ENCODE data around the gene CERK.

The CERK gene

GRCh38 chr22:46731246-46732040 is 6.6 kb downstream of the CERK start:
- DNase-seq (ENCODE audit: low read depth, low spot score): peak; percentile 63

- DNase-seq (ENCODE audit: low read depth, low spot score): no peak
Observed at GRCh38 chr22:46730568-46731245, 7.3 kb downstream of the CERK start.

GRCh38 chr22:46728470-46728869 is 9.6 kb downstream of the CERK start:
- DNase-seq (ENCODE audit: low read depth, low spot score): peak; percentile 65

GRCh38 chr22:46727813-46728364 is 10.2 kb downstream of the CERK start:
- no peak for DNase-seq (ENCODE audit: low read depth, low spot score)

- DNase-seq (ENCODE audit: low read depth, low spot score): no peak
Observed at GRCh38 chr22:46726986-46727317, 11.1 kb downstream of the CERK start.

- DNase-seq (ENCODE audit: low read depth, low spot score): no peak
Observed at GRCh38 chr22:46726066-46726985, 11.7 kb downstream of the CERK start.

- DNase-seq (ENCODE audit: low read depth, low spot score): no peak
Observed at GRCh38 chr22:46725096-46725495, 13.0 kb downstream of the CERK start.

GRCh38 chr22:46723882-46724281 is 14.2 kb downstream of the CERK start:
- DNase-seq (ENCODE audit: low read depth, low spot score): no peak

- DNase-seq (ENCODE audit: low read depth, low spot score): no peak
Observed at GRCh38 chr22:46721501-46722085, 16.5 kb downstream of the CERK start.

- DNase-seq (ENCODE audit: low read depth, low spot score): no peak
Observed at GRCh38 chr22:46719921-46720320, 18.1 kb downstream of the CERK start.

GRCh38 chr22:46714550-46714949 is 23.5 kb downstream of the CERK start:
- no peak for DNase-seq (ENCODE audit: low read depth, low spot score)

GRCh38 chr22:46712288-46712687 is 25.8 kb downstream of the CERK start:
- no peak for DNase-seq (ENCODE audit: low read depth, low spot score)

- DNase-seq (ENCODE audit: low read depth, low spot score): no peak
Observed at GRCh38 chr22:46710806-46711205, 27.2 kb downstream of the CERK start.

GRCh38 chr22:46708766-46709330 is 29.2 kb downstream of the CERK start:
- no peak for DNase-seq (ENCODE audit: low read depth, low spot score)

- DNase-seq (ENCODE audit: low read depth, low spot score): no peak
Observed at GRCh38 chr22:46707827-46708570, 30.1 kb downstream of the CERK start.

- DNase-seq (ENCODE audit: low read depth, low spot score): no peak
Observed at GRCh38 chr22:46707305-46707704, 30.7 kb downstream of the CERK start.

GRCh38 chr22:46706060-46706459 is 32.0 kb downstream of the CERK start:
- no peak for DNase-seq (ENCODE audit: low read depth, low spot score)

- DNase-seq (ENCODE audit: low read depth, low spot score): no peak
Observed at GRCh38 chr22:46703996-46704370, 34.1 kb downstream of the CERK start.

GRCh38 chr22:46703171-46703995 is 34.7 kb downstream of the CERK start:
- DNase-seq (ENCODE audit: low read depth, low spot score): no peak

GRCh38 chr22:46701262-46701661 is 36.8 kb downstream of the CERK start:
- DNase-seq (ENCODE audit: low read depth, low spot score): no peak

All from ELF-1 (cell line).